GM11168 (cell line): Measurements from ENCODE around the gene ATL3.
"Not testable (repeated sequence)": the region's sequence is repeated elsewhere in the genome, so short reads cannot be mapped to it uniquely, and the experiment has no call there.

Source experiments
- in situ Hi-C: fragments of 300-500 bp; cut with MboI; formaldehyde crosslinking; loops from one replicate; pipeline ENCODE4 v1.12.0; 2022; ENCODE audit warnings: low sequenced_read_pairs; ENCODE audit not compliant: unreplicated experiment

Gene ATL3

DNA sequence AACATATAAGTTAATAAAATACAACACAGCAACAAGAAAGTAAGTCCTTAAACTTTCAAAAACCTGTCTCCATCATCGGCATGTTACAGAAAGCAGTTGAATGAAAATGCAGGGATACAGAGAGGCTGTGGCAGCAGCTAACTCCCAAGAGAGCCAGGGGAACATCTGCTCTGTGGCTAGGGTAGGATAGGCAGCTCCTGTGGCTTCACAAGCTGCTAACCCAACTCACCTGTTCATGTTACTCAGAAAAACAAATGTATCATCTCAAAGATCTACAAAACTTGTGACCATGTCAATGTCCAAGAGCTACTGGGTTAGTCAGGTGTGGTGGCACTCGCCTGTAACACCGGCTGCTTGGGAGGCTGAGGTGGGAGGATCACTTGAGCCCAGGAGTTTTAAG, 41.8 kb downstream of the ATL3 start:
- in situ Hi-C loops, result no loop called here

DNA sequence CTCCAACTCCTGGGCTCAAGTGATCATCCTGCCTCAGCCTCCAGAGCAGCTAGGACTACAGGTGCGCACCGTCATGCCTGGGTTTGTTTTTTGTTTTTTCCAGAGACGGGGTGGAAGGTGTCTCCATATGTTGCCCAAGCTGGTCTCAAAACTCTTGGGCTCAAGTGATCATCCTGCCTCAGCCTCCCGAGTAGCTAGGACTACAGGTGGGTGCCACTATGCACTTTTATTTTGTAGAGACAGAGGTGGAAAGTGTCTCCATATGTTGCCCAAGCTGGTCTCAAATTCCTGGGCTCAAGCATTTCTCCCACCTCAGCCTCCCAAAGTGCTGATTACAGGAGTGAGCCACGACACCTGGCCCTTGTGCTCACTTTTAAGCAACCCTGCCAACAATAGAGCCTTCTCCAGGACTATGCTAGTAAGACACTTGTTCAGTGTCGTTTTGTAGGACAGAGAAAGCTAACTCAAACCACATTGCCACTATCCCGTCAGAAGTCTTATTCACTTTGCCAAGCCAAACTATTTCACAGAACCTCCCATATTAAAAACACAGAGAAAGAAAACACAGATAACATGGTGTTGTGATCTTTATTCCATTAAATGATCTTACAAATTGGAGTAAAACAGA, 47.5 kb downstream of the ATL3 start:
- in situ Hi-C loops, result no loop called here

DNA sequence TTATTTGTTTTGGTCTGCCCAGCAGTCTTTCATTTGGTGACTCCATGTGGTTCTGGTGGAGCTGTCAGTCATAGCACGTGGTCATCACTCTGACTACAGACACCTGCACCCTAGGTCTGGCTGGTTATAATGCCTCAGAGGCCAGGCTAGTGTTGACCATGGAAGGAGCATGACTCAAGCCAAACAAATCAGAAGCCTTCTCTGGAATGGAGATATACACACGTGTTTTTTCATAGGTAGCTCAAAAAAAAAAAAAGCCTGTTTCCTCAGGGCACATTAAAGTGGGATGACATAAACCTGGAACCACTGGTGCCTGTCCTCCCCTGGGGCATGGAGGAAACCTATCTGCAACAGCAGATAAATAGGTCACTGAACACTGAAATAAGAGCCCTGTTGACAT, 48.9 kb downstream of the ATL3 start:
- in situ Hi-C loops, result no loop called here

DNA sequence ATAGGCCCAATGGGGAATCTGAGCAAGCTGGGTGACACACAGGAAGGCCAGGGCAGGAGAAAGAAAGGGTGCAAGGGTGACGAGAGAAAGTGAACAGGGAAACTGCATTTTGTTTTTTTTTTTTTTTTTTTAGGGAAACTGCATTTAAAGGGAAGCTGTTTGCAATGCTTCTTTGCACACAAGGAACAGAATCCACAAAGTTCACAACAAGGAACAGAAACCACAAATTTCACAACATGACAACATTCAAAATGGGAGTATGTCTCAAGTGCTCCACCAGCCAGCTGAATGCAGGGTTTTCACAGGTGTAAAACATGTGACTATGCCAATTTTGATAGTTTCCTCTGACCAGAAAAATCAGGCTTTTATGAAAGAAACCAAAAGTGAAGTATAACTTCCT, 50.1 kb downstream of the ATL3 start:
- in situ Hi-C loops, result no loop called here

DNA sequence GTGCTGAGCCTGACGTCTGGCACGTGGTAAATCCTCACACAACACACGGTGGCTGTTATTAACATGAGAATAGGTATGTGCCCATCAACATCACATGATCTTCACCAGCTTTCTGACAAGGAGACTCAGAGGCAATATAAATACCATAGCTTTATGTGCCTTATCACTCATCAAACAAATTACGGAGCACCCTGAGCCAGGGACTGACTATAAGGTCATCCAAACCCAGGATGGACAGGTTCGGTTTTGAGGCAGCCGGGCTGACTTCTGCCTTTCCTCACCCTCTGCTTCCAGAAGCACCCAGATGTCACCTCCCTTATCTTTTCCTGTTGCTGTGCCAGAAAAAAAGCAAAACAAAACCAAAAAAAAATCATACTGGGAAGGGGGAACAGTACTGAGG, 51.2 kb downstream of the ATL3 start:
- in situ Hi-C loops, result no loop called here

DNA sequence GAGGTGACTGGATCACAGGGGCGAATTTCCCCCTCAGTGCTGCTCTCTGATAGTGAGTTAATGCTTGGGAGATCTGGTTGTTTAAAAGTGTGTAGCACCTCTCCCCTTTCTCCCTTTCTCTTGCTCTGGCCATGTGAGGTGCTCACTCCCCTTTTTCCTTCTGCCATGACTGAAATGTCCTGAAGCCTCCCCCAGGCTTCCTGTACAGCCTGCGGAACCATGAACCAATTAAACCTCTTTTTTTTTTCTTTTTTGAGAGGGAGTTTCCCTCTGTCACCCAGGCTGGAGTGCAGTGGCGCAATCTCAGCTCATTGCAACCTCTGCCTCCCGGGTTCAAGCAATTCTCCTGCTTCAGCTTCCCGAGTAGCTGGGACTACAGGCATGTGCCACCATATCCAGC, 53.5 kb downstream of the ATL3 start:
- in situ Hi-C loops, result not testable (repeated sequence)

DNA sequence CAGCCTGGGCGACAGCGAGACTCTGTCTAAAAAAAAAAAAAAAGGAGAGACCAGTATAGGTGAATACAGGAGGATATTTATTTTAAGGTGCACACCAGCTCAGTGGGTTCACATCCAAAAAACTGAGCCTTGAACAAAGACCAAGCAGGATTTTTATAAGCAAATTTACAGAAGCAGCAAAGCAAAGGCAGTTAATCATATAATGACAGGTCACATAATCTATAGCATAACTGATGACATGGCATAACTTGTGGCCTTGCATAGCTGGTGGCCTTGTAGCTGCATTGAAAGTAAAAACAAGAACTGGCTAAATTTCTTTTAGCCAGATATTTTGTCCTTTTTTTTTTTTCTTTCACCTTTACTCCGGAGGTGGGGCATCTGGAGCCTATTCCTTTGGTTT, 54.2 kb downstream of the ATL3 start:
- in situ Hi-C loops, result no loop called here

DNA sequence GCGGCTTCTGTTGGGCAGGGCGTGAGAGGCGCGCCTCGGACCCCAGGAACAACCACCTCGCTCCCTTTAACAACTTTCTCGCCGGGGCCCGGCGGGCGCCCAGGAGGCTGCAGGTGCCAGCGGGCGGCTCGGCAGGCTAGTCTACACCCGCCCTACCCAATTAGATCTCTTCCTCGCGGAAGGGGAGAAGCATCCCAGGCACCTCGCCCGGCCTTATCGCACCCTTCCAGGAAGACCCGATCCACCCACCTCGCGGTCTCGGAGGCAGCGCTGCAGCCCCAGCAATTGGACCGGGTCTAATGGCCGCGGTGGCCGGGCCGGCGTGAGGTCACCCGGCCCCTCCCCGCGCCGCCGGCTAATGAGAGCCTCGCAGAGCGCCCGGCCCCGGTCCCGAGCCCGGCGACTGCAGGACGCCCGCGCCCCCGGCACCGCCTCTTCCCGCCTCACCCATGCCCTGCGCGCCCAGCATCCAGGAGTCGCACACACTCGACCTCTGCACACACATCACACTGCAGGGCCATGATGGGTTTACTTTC, 57.0 kb downstream of the ATL3 start, which contains the start of gene PLAAT3:
TSS of gene PLAAT3 (minus strand) at position 298 of the 536 bp plus-strand sequence. CDS start 419 bp downstream, outside the sequence.
- in situ Hi-C loops, result no loop called here

DNA sequence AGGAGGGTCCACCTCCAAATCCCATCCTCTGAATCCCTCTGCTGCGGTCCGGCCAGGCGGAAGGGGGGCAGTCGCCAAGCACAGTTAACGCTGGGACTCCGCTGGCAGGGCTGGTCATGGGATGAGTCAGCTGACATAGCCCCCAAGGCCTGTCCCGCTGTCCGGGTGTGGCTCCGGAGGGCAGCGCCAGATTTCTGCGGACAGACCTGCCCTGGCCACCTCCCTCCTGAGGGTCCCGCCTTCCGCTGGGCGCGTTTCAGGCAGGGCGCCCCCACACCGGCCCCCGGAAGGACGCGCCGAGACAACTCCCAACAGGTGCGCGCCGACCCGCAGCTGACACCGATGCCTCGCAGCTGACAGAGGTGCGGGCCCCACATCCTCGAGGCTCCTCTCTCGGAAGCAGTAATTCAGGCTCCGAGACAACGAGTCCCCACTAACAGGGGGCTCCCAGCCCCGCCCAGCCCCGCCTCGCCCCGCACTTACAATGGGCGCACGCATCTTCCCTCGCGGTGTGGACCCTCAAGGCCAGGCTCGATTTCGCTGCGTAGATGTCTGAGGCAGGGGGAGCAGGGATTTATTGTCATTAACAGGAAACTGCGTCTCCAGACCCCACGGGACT, 57.5 kb downstream of the ATL3 start:
- in situ Hi-C loops, result no loop called here

DNA sequence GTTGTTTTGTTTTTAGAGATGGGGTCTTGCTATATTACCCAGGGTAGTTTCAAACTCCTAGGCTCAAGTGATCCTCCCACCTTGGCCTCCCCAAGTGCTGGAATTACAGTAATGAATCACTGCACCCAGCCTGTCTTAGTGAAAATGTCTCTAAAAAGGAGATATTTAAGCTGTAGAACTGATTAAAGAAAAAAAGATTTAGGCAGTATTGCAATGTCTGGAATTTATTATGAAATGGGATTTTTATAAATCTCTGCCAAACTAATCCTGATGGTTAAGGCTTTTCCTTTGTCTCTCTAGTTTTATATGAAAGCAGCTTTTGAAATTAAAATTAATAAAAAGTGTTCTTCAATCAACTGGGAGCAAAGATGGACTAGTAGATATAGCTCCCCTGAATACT, 59.0 kb downstream of the ATL3 start:
- in situ Hi-C loops, result no loop called here

DNA sequence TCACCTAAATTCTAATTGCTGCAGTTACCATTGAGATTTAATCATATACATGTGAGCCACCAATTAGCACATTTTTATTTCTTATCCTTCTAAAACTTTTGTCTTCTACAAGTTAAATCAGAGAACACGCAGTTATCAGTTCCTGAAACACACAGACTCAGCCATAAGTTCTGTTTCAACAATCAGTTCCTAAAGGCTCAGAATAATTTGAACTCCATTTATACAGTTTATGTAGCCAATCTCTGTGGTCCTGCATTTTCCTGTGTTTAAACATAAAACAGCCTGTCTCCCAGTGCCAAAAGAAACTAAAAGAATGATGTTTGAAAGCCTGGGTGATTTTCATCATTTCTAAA, 59.8 kb downstream of the ATL3 start:
- in situ Hi-C loops, result no loop called here

DNA sequence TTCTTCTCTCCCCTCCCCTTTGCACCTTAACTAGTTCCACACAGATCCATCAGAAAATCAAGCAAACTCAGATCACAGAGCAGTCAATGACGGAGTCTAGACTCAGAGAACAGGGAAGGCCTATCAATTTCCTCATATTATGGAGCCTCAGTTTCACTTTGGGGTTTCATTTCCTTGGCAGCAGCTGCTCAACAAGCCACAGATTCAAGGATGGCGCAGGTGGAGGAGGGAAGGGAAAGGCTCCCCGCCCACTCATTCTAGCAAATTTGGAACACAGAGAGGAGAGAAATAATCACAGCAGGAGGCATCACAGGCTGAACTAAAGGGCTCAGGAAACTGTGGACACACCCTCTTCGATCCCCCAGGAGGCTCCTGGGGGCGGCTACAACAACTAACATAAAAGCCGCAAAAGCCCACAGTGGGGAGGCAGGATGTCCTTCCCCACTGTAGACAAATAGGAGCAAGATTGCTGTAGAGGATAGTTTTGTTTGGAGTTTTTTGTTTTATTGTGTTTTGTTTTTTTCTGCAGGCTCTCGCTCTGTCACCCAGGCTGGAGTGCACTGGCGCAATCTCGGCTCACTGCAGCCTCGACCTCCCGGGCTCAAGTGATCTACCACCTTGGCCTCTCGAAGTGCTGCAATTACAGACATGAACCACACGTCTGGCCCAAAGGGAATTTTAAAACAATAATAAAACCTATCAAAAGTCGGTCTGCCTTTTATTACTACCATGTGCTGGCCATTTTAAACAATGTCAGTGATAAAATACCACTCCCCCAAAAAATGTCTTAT, 60.4 kb downstream of the ATL3 start:
- in situ Hi-C loops, result no loop called here

DNA sequence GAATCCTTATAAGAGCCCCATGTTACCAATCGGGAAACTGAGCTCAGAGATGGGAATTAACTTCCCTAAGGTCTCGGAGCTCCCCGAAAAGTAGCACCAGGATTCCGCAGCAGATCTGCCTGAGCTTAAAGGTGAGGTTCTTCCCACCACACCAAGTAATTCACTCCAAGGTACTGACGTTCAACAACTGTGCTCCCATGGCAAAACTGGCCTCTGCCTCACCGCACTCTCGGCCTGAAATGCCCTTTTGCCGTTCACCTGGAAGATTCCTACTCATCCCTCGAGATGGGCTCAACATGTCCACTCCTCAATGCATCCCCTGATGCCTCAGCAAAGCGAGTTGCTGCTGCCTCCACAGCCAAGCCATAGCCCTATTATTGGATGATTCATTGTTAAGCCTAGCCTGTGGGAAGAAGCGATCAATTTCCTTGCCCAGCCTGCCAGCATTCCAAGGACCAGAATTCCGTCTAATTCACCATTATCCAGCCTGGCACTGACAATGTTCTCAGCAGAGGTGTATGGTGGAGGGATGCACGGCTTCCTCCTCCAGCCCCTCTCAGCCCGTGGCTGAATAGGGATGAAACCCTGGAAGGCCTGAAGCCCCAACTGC, 61.1 kb downstream of the ATL3 start:
- in situ Hi-C loops, result no loop called here

DNA sequence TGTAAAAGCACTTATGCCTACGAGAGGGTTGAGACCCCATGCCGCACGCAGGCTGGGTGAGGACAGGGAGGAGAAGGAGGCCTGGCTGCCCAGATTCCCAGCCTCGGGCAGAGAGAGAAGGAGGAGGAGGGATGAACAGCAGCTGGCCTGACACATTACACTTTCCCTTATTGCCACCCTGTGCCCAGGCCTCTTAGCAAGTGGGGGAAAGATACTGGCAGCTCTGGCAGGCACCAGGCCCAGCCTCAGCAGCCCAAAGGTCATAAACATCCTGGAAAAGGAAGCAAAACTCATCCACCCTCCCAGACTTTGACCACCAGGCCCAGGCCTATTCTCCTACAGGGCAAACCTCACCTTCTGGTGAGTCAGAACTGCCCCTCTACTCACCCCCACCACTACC, 61.6 kb downstream of the ATL3 start:
- in situ Hi-C loops, result no loop called here

DNA sequence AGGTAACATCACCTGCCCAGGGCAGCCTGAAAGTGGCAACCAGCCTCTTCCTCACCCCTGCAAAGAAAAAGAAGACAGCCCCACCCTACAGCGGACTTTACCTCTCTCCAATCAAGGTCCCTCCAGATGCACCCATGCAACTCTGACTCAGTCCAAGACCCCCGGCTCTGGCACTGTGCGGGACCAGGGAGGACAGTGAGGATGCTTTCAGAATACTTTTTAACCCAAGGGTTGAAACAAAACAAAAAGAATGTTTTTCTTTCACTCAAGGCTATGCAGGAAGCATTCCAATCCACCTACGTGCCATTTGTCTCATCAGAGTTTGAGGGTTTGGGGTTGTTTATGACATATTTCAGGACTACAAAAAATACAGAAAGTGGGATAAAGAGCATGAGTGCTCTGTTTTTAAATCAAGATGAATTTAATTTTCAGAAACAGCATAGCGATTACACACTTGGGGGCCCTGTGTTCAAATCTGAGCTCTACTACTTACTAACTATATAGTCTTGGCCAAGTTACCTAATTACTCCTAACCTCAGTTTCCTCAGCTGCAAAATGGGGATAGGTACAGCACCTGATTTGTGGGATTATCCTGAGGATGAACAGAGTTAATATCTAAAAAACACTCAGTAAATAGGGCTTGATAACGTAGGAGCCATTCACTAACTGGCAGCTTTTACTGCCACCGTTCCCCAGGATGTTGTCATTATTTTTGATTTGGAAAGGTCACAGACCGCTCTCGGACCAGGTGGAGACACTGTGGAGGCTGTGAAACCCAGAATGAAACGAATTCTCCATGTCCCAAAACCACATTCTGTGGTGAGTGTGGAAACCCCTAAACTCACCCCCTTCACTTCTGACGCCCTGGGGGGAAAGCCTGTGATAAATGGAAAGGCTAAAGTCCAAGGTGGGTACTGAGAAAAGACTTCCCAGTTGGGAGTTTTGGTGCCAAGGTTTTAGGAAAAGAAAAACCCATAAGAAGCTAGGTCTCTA, 62.5 kb downstream of the ATL3 start:
- in situ Hi-C loops, result no loop called here

DNA sequence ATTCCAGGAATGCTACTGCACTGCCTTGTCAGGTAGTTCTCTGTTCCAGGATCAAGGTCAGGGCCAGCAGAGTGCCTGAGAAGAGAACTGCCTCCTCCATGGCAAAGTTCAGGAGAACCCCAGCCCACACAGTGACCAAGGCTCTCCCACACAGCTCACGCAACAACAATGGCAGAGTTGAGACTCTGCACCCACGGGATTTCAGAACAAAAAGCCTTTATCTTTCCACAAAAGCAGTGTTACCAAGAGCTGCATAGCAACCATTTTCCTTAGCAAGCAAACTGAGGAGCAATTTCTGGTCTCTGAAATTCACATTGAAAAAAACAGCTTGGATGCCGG, 68.0 kb downstream of the ATL3 start:
- in situ Hi-C loops, result no loop called here

DNA sequence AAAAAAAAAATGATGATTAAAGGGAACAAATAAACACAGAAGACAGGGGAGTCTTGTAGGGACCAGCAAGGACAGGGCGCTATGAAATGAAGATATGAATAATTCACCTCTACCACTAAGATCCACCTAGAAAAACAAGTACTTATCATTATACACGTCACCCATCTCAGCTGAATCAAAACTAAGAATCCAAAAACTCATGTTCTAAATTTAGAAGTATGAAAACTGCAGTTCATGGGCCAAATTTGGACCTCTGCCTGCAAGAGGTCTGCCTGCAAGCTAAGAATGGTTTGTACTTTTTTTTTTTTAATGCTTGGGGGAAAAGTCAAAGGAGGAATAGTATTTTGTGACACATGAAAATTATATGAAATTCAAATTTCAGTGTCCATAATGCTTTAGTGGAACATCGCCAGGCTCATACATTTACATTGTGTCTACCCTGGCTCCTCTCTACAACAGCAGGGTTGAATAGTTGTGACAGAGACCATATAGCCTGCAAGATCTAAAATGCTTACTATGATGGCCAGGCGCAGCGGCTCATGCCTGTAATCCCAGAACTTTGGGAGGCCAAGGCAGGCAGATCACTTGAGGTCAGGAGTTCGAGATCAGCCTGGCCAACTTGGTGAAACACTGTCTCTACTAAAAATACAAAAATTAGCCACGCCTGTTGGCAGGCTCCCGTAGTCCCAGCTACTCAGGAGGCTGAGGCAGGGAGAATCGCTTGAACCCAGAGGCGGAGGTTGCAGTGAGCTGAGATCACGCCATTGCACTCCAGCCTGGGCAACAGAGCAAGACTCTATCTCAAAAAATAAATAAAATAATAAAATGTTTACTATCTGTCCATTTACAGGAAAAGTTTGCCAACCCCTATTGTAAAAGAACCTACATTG, 68.6 kb downstream of the ATL3 start:
- in situ Hi-C loops, result not testable (repeated sequence)

DNA sequence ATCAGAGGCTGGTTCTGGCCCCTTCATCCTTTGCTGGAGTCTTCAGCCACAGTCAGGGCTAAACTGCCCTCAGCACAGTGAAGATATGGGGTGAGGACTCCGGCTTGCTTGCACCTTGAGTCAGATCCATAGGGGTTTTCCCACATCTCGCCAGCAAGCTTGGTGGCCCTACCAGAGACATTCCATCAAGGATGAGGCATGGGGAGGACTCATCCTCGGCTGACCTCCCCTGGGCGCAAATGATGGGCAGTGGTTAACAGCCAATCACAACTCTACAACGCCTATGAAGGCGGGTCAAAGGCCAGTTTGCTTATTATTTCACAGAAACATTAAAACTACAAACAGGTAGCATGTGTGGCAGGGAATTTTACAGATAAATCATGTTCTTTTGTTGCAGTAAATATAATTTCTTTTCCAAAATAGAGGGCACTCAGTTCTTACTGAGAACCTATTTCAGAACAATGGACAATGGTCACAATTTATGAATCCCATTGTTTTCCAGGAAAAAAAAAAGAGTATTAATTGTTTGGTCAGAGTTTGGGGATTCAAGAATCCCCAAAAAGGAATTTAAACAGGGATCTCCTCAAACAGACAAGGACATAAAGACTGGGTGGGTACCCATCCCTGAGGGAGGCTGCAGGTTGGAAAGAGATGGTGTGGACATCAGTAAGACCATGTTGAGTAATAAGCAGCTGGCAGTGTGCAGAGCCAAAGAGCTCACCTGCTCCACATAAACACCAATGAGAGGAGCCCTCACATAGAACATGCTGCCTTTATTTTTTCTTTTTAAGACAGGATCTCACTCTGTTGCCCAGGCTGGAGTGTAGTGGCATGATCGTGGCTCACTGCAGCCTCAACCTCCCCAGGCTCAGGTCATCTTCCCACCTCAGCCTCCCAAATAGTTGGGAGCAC, 71.7 kb downstream of the ATL3 start:
- in situ Hi-C loops, result no loop called here
